Measurements from ENCODE around the gene ARID3A. TPM values are rescaled to one million over a fixed set of nuclear protein-coding genes. Genes with fewer than 3 reads are reported as not detected.
A peak's percentile ranks its signal among the peaks of the same experiment; 100 is the strongest.

Gene ARID3A
- total and polyA plus RNA-seq, 2 of the 4 experiments (the other 2 are of a cell fraction): 16.0 to 23.1 TPM

DNA sequence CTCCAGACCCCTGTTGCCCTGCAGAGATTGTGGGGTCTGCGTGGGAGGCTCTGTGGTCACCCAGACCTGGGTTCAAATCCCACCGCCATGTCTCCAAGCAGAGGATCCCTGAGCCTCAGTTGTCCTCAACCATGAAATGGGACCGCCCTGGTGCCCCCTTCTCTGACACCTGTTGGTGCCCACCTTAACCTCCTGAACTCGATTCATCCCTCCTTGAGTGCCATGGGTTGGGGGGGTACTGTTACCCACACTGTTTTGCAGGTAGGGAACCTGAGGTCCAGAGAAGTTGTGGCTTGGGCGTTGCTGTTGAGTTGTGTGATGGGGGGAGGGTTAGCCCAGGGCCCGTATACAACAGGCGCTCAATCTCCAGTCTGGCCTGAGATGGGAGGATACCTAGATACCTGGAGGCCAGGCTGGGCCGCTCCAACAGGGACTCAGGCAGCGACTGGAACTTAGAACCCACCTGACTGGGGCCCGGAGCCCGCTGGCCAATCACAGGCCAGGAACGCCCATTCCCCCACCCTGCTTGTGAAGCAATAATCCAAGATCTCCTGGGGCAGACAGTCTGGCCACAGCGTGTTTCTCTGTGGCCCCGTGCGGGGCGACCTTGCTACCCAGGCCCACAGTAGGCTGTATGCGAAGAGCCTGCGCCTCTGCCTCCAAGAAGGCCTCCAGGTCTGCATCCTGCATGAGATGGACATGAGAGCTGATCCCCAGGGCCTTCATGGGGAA is 2.8 kb downstream of the ARID3A start:
- Histone ChIP-seq H3K36me3 (ENCODE audit: control insufficient read depth, insufficient read depth, low read length) (peaks cover 35% of the 10 kb centered on the region), H3K4me2 (ENCODE audit: low read depth, low read length) (peak overlapping the region; percentile 7; the same call in 1 of the 2 replicates), H2AFZ (replicated peaks; ENCODE audit: low read length, poor library complexity) (peak overlapping the region; percentile 49), H2BK120ac (ENCODE audit: low read depth, low read length) (no peak overlapping the region), H2BK20ac (ENCODE audit: low read depth, low read length) (no peak overlapping the region), H4K91ac (ENCODE audit: insufficient read depth, low read depth, low read length) (no peak overlapping the region), H3K4me1 (ENCODE audit: control insufficient read depth, insufficient read depth, low read length) (peaks cover 18% of the 10 kb centered on the region), H2BK15ac (ENCODE audit: low read depth, low read length) (no peak overlapping the region), H3K4ac (ENCODE audit: low read depth, low read length) (no peak overlapping the region), H3K9ac (ENCODE audit: low read depth, low read length) (no peak overlapping the region), H2AK5ac (ENCODE audit: low read depth, low read length) (peak overlapping the region; percentile 67; the same call in 1 of the 2 replicates), H3K23ac (ENCODE audit: low read depth, low read length) (no peak overlapping the region), H3K79me1 (ENCODE audit: low read depth in 1 of 2, low read length in 2 of 2) (peaks cover 8 to 49% of the 10 kb centered on the region in 2 experiments), H3K27ac (ENCODE audit: insufficient read depth, low read length) (no peak overlapping the region; the same call in 1 of the 2 replicates), H4K5ac (ENCODE audit: low read depth, low read length) (no peak overlapping the region), H4K8ac (ENCODE audit: low read depth in 2 of 2, low read length in 2 of 2) (no peak overlapping the region), H2AK9ac (replicated peaks; ENCODE audit: low read depth, low read length, poor library complexity) (peak overlapping the region; percentile 77), H3K14ac (replicated peaks; ENCODE audit: low read depth, low read length) (no peak overlapping the region), H4K20me1 (ENCODE audit: insufficient read depth, low read length) (peaks cover 15% of the 10 kb centered on the region), H3K9me1 (ENCODE audit: insufficient read depth, low read length) (no peaks in the 10 kb centered on the region; the same call in 1 of the 2 replicates), H3K56ac (ENCODE audit: extremely low read depth, insufficient read depth, low read length) (no peak overlapping the region), H3K4me3 (ENCODE audit: insufficient read depth, low read depth, low read length) (no peak overlapping the region), H3K18ac (ENCODE audit: low read depth, low read length) (no peak overlapping the region), H3K27me3 (ENCODE audit: control insufficient read depth, insufficient read depth, low read length) (no peaks in the 10 kb centered on the region), H2BK5ac (ENCODE audit: low read depth, low read length, poor library complexity, severe bottlenecking) (no peak overlapping the region), H3K9me3 (ENCODE audit: control insufficient read depth, insufficient read depth, low read length) (no peaks in the 10 kb centered on the region)
- dilution Hi-C loops (cut with HindIII; ENCODE audit: low sequenced_read_pairs, unreplicated experiment) (no loop called here), in situ Hi-C loops (cut with MboI; ENCODE audit: low sequenced_read_pairs) (no loop called here), intact Hi-C loops (cut with micrococcal nuclease) (no loop called here)
- WGBS, 2 experiments (ENCODE audit: extremely low coverage in 2 of 2, insufficient read length in 1 of 2): no CpG with 5 or more reads among the region's 18 CpGs
- DNase-seq (no peak), ATAC-seq (ENCODE audit: low read depth) (no peak)
- POLR2A ChIA-PET (ENCODE audit: unreplicated experiment): no interaction called here
- BruUV-seq (replicated peaks): no TSS peak
- TF ChIP-seq CEBPB (IDR thresholded peaks at IDR 0.05; ENCODE audit: low read depth, low read length) (peak; percentile 69), RFX5 (IDR thresholded peaks at IDR 0.05; ENCODE audit: low read depth, low read length) (no peak)
- CTCF ChIA-PET: interaction anchor here (0.6 kb wide), 1 partner anchor 472 kb away, joined by 3 read pairs; no protein-coding TSS in a partner anchor

All from IMR-90 (cell line).